Urothelium cell line (cell line): ENCODE results near the gene PAQR5.

Experiments
- DNase-seq: peaks from one replicate; pipeline ENCODE4 v3.0.0; 2011; ENCODE audit warnings: low spot score, mixed read lengths
- FAIRE-seq: peaks from 2 replicates; lab custom pipeline; 2011; peaks lifted over from hg19 to GRCh38; lab: Jason Lieb, UNC

PAQR5 gene

GRCh38 chr15:69454953-69455352 lies 156.2 kb downstream of the PAQR5 start:
- no peak for DNase-seq
- FAIRE-seq, result no peak

GRCh38 chr15:69456208-69457166 lies 157.8 kb downstream of the PAQR5 start:
- DNase-seq, result no peak
- FAIRE-seq, result no peak
